Sigmoid colon (tissue), 7 donors: ENCODE data around the gene SLC2A13. TPM values are rescaled to one million over a fixed set of nuclear protein-coding genes. Genes with fewer than 3 reads are reported as not detected.

Experiments
- DNase-seq: peaks from one replicate; pipeline ENCODE4 v3.0.0-alpha.2; 2019
- H3K27ac ChIP-seq, 4 donors: fragments of 200-600 bp; sonication (generic); one replicate each; pipeline ENCODE4 v1.5.1; 2016 to 2019; ENCODE audit warnings: mild to moderate bottlenecking in 1 of 4
- H3K27me3 ChIP-seq, 3 donors: fragments of 200-600 bp; sonication (generic); one replicate each; pipeline ENCODE4 v1.5.1; 2019; ENCODE audit warnings: mild to moderate bottlenecking in 1 of 3
- H3K36me3 ChIP-seq, 4 donors: fragments of 200-600 bp; sonication (generic); one replicate each; pipeline ENCODE4 v1.5.1; 2016 to 2019
- H3K4me1 ChIP-seq, 4 donors: fragments of 200-600 bp; sonication (generic); one replicate each; pipeline ENCODE4 v1.5.1; 2017 to 2019
- H3K4me3 ChIP-seq, 4 donors: fragments of 200-600 bp; sonication (generic); one replicate each; pipeline ENCODE4 v1.5.1; 2017 to 2019; ENCODE audit warnings: mild to moderate bottlenecking in 2 of 4, moderate library complexity in 1 of 4
- H3K9me3 ChIP-seq, 4 donors: fragments of 200-600 bp in 3 of 4; sonication (generic) in 3 of 4; one replicate each; pipeline versions ENCODE4 v1.5.1 to v1.6.1; 2013 to 2019
- EP300 ChIP-seq, 4 donors: sonication (generic); formaldehyde crosslinking; IDR thresholded peaks; one replicate each; pipeline ENCODE4 v1.6.1; 2017; ENCODE audit warnings: antibody characterized with exemption in 4 of 4
- POLR2A ChIP-seq, 2 donors: fragments of 450-650 bp; IDR thresholded peaks; one replicate each; pipeline ENCODE4 v1.6.1; 2016; ENCODE audit warnings: antibody characterized with exemption in 2 of 2, mild to moderate bottlenecking in 2 of 2, moderate library complexity in 2 of 2
- POLR2AphosphoS5 ChIP-seq, 4 donors: sonication (generic); formaldehyde crosslinking; IDR thresholded peaks; one replicate each; pipeline ENCODE4 v1.6.1; 2017; ENCODE audit warnings: antibody characterized with exemption in 4 of 4
- WGBS, 2 donors: extraction: QIAGEN DNeasy Blood & Tissue Kit; methylation state at CpG; one replicate each; pipeline ENCODE4 v1.1.7; 2013; 5-methylcytosine and 5-hydroxymethylcytosine counted together
- intact Hi-C: fragments of 100-400 bp; cut with DNase I; formaldehyde crosslinking; loops from one replicate; pipeline ENCODE4 v1.15.1; 2023
- polyA plus RNA-seq, 3 donors: library from polyadenylated mRNA; stranded (reverse); fragments of 200-250 nt; gene quantifications; one replicate each; pipeline ENCODE4 v1.2.3, GENCODE V29; 2013
- total RNA-seq, 4 donors: library from RNA; depleted of rRNA; stranded (reverse); fragments of >200 nt; gene quantifications; one replicate each; pipeline ENCODE4 v1.1.0, GENCODE V29; 2016
- TF ChIP-seq, protein P1 (sequence below), 4 experiments: fragments of 450-650 bp in 3 of 4; fragments of 200-600 bp in 1 of 4; IDR thresholded peaks; one replicate each; pipeline ENCODE4 v1.5.1; 2016 to 2019; ENCODE audit warnings: antibody characterized with exemption in 4 of 4, mild to moderate bottlenecking in 3 of 4, moderate library complexity in 2 of 4
- donor health status: healthy with polysubstance abuse.
- donor health status: Bipolar disorder and iron deficiency.
- donor health status: healthy.

SLC2A13 gene
- total and polyA plus RNA-seq, 7 donors, result 1.8 to 32.3 (median 20.2) TPM

DNA sequence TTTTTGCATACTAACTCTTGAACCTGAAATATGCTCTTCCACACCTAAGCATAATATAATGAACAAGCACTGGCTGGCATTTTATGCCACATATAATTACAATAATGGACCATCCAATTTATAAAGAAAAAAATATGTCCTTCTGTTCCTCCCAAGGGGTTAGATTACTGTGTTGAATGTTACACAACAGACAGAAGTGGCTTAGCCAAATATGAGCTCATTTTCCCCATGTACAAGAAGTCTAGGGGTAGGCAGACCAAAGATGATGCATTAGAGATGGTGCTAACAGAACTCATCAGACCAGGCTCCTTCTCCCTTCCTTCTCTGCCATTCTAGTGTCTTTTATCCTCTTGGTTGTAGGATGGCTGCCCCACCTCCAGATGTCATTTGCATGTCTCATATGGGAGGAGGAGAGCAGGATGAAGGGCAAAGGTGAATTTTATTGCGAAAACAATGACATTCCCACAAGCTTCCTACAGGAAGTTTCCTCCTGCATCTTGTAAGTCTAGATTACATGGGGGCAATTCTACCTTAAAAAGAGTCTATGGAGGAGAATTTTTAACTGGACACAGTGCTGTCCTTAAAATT lies 43.9 kb upstream of the SLC2A13 start:
- no peak overlapping the region for H3K27ac ChIP-seq
- DNase-seq, result no peak
- no peaks in the 10 kb centered on the region for H3K36me3 ChIP-seq
- TF ChIP-seq, protein P1, sequence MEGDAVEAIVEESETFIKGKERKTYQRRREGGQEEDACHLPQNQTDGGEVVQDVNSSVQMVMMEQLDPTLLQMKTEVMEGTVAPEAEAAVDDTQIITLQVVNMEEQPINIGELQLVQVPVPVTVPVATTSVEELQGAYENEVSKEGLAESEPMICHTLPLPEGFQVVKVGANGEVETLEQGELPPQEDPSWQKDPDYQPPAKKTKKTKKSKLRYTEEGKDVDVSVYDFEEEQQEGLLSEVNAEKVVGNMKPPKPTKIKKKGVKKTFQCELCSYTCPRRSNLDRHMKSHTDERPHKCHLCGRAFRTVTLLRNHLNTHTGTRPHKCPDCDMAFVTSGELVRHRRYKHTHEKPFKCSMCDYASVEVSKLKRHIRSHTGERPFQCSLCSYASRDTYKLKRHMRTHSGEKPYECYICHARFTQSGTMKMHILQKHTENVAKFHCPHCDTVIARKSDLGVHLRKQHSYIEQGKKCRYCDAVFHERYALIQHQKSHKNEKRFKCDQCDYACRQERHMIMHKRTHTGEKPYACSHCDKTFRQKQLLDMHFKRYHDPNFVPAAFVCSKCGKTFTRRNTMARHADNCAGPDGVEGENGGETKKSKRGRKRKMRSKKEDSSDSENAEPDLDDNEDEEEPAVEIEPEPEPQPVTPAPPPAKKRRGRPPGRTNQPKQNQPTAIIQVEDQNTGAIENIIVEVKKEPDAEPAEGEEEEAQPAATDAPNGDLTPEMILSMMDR (IDR thresholded peaks at IDR 0.05), result no peak
- TF ChIP-seq EP300 (IDR thresholded peaks at IDR 0.05) (no peak), POLR2A (IDR thresholded peaks at IDR 0.05) (no peak), POLR2AphosphoS5 (IDR thresholded peaks at IDR 0.05) (no peak)
- H3K4me1 ChIP-seq, result no peaks in the 10 kb centered on the region
- no peak overlapping the region for H3K4me3 ChIP-seq
- no peaks in the 10 kb centered on the region for H3K9me3 ChIP-seq
- intact Hi-C loops, result loop anchor here (5.0 kb wide), 1 partner anchor 163 kb away; no protein-coding TSS in a partner anchor
- H3K27me3 ChIP-seq, result no peaks in the 10 kb centered on the region
- 28 to 76% methylated on average over 1 of the region's 1 CpG for WGBS, 2 donors

DNA sequence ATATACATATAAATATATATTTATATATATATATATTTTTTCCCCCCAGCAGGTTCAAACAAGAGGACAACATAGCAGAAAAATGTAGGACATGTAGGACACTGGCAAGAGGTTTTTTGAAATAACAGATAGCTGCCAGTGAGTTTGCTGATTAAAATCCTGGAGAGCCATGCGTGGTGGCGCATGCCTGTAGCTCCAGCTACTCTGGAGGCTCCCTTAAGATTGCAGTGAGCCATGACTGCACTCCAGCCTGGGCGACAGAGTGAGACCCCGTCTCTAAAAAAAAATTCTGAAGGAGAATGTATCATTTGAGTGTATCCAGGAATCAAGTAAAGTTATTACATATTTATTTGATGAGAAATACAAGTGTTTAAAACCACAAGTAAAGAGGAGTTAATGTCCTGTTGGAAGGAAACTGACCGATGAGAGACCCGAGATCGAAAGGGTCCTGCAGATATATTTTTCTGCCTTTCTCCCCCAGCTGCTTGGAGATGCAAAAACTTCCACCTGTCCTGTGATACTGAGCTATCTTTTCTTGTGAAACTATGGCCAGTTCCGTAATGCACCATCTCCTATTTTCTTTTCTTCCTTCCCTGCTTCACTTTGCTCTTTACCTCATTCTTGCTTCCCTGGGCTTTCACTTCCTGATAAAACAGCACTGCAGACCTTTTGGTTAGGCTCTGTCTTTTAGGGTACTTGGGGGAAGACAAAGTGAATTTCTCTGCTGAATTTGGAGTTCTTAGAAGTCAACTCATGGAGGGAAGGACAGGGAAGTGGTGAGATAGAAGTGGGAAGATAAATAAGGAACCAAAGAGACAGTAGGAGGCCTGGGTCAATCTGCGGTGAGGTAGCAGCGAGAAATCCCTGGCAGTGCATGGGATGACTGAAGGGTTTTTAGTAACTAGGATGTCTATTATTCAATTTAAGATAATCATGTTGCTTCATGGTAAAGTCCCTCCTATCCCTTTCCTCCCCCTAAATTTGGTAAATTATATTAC lies 41.2 kb upstream of the SLC2A13 start:
- no peaks in the 10 kb centered on the region for H3K27me3 ChIP-seq
- WGBS, 2 donors, result 63 to 87% methylated on average over 10 of the region's 10 CpGs
- peak; percentile 61 for DNase-seq
- H3K27ac ChIP-seq, result no peak overlapping the region
- TF ChIP-seq EP300 (IDR thresholded peaks at IDR 0.05) (no peak), POLR2A (IDR thresholded peaks at IDR 0.05) (no peak), POLR2AphosphoS5 (IDR thresholded peaks at IDR 0.05) (no peak)
- TF ChIP-seq, protein P1 (IDR thresholded peaks at IDR 0.05), result no peak
- H3K36me3 ChIP-seq, result no peaks in the 10 kb centered on the region
- H3K4me1 ChIP-seq, result no peaks in the 10 kb centered on the region
- intact Hi-C loops, result no loop called here
- no peaks in the 10 kb centered on the region for H3K9me3 ChIP-seq
- no peak overlapping the region for H3K4me3 ChIP-seq

DNA sequence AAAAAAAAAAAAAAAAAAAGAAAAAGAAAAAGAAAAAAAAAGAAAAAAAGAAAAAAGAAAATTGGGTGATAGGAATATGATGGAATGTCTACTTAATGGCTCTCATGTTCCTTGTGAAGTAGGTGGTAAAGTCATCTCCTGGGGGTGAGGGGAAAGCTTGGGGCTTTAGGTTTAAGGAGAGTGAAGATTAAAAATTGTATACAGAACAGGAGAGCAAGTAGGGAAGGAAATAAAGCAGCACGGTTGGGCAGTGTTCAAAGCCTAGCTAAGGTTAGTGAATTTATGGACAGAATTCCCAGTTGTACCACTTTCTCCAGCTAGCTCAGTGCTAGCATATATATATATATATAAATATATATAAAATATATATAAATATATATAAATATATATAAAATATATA lies 40.0 kb upstream of the SLC2A13 start:
- TF ChIP-seq POLR2AphosphoS5 (IDR thresholded peaks at IDR 0.05) (no peak), EP300 (IDR thresholded peaks at IDR 0.05) (no peak), POLR2A (IDR thresholded peaks at IDR 0.05) (no peak)
- TF ChIP-seq, protein P1 (IDR thresholded peaks at IDR 0.05), result no peak
- no peaks in the 10 kb centered on the region for H3K4me1 ChIP-seq
- intact Hi-C loops, result no loop called here
- no peaks in the 10 kb centered on the region for H3K27me3 ChIP-seq
- H3K27ac ChIP-seq, result no peak overlapping the region
- WGBS, 2 donors, result 55 to 79% methylated on average over 1 of the region's 1 CpG
- H3K4me3 ChIP-seq, result no peak overlapping the region
- no peaks in the 10 kb centered on the region for H3K36me3 ChIP-seq
- no peak for DNase-seq
- H3K9me3 ChIP-seq, result no peaks in the 10 kb centered on the region

DNA sequence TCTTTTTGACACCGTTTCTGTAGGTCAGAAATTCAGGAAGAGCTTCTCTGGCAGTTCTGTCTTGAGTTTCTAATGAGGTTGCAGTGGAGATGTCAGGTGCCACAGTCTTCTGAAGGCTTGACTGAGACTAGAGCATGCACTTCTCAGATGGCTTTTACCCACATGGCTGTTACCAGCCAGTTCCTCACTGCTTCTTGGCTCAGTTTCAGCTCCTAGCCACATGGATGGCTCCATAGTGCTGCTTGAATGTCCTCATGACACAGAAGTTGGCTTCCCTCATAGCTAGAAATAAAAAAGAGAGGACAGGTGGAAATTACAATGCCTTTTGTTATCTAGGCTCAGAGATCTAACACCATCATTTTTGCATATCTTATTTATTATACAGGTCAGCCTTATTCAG lies 38.1 kb upstream of the SLC2A13 start:
- no peak for DNase-seq
- 15 to 60% methylated on average over 1 of the region's 1 CpG for WGBS, 2 donors
- no peak for TF ChIP-seq POLR2A (IDR thresholded peaks at IDR 0.05)
- no peak for TF ChIP-seq POLR2AphosphoS5 (IDR thresholded peaks at IDR 0.05)
- TF ChIP-seq, protein P1 (IDR thresholded peaks at IDR 0.05), result no peak
- Histone ChIP-seq H3K9me3 (no peaks in the 10 kb centered on the region), H3K4me1 (no peaks in the 10 kb centered on the region), H3K27me3 (no peaks in the 10 kb centered on the region), H3K4me3 (no peak overlapping the region), H3K27ac (no peak overlapping the region), H3K36me3 (no peaks in the 10 kb centered on the region)
- intact Hi-C loops, result no loop called here
